Ishikawa (cell line): ENCODE results near the gene DHRSX.
A peak's percentile ranks its signal among the peaks of the same experiment; 100 is the strongest.

ENCODE experiments used
- CEBPB ChIP-seq: IDR thresholded peaks from 2 replicates; pipeline ENCODE4 v1.6.1; 2012
- CREB1 ChIP-seq: IDR thresholded peaks from 2 replicates; pipeline ENCODE4 v1.6.1; 2012; ENCODE audit warnings: low read depth
- EGR1 ChIP-seq: IDR thresholded peaks from 2 replicates; pipeline ENCODE4 v1.6.1; 2012
- EP300 ChIP-seq: IDR thresholded peaks from 2 replicates; pipeline ENCODE4 v1.6.1; 2012; ENCODE audit warnings: borderline replicate concordance
- FOXM1 ChIP-seq: IDR thresholded peaks from 2 replicates; pipeline ENCODE4 v1.6.1; 2012; ENCODE audit warnings: low read depth, borderline replicate concordance
- MAX ChIP-seq: IDR thresholded peaks from 2 replicates; pipeline ENCODE4 v1.6.1; 2012
- NFIC ChIP-seq: IDR thresholded peaks from 2 replicates; pipeline ENCODE4 v1.6.1; 2012
- RAD21 ChIP-seq: IDR thresholded peaks from 2 replicates; pipeline ENCODE4 v1.6.1; 2012; ENCODE audit warnings: low read depth
- REST ChIP-seq: IDR thresholded peaks from 2 replicates; pipeline ENCODE4 v1.6.1; 2012; ENCODE audit warnings: low read depth, mild to moderate bottlenecking
- TAF1 ChIP-seq: IDR thresholded peaks from 2 replicates; pipeline ENCODE4 v1.6.1; 2012; ENCODE audit warnings: low read depth, mild to moderate bottlenecking
- TCF12 ChIP-seq: IDR thresholded peaks from 2 replicates; pipeline ENCODE4 v1.6.1; 2012; ENCODE audit warnings: low read depth
- TEAD4 ChIP-seq: IDR thresholded peaks from 2 replicates; pipeline ENCODE4 v1.6.1; 2012
- YY1 ChIP-seq: IDR thresholded peaks from 2 replicates; pipeline ENCODE4 v1.6.1; 2012; ENCODE audit warnings: low read depth
- ZBTB7A ChIP-seq: IDR thresholded peaks from 2 replicates; pipeline ENCODE4 v1.6.1; 2012; ENCODE audit warnings: low read depth
- TF ChIP-seq, protein P1 (sequence below): IDR thresholded peaks from 2 replicates; pipeline ENCODE4 v1.6.1; 2012

Gene DHRSX

DNA sequence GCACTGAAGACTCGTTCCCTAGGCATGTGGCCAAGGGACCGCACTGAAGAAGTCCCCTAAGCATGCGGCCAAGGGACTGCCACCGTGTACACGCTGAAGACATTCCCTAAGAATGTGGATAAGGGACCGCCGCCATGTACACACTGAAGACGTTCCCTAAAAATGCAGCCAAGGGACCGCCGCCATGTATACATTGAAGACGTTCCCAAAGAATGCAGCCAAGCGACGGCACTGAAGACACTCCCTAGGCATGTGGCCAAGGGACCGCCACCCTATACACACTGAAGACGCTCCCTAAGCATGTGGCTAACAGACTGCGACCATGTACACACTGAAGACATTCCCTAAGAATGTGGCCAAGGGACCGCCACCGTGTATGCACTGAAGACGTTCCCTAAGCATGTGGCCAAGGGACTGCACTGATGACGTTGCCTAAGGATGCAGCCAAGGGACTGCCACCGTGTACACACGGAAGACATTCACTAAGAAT is 31.5 kb downstream of the DHRSX start:
- no peak for TF ChIP-seq TAF1
- TF ChIP-seq NFIC, result peak; percentile 40; the same call in 1 of the 2 replicates
- TF ChIP-seq TEAD4, result peak; percentile 10; the same call in 1 of the 2 replicates

DNA sequence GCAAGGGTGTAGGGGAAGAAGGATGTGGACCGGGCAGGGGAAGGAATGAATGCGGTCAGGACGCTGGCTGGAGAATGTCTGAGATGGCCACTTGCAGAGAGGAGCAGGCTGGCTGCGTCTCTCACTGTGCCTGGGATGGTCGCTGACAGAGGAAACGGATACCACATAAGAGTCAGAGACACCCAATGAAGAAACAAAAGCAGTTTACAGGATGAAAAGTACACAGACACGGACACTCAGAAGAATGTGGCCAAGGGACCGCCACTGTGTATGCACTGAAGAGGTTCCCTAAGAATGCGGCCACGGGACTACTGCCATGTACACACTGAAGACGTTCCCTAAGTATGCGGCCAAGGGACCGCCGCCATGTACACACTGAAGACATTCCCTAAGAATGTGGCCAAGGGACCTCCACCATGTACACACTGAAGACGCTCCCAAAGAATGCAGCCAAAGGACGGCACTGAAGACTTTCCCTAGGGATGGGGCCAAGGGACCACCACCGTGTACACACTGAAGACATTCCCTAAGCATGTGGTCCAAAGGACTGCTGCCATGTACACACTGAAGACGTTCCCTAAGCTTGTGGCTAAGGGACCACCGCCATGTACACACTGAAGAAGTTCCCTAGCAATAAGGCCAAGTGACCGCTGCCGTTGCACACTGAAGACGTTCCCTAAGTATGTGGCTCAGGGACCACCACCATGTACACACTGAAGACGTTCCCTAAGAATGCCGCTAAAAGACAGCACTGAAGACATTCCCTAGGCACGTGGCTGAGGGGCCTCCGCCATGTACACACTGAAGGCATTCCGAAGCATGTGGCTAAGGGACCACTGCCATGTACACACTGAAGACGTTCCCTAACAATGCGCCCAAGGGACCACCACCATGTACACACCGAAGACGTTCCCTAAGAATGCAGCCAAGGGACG is 32.2 kb downstream of the DHRSX start:
- TF ChIP-seq TCF12 (no peak), CREB1 (no peak), MAX (no peak), TEAD4 (no peak), REST (no peak)
- TF ChIP-seq, protein P1, sequence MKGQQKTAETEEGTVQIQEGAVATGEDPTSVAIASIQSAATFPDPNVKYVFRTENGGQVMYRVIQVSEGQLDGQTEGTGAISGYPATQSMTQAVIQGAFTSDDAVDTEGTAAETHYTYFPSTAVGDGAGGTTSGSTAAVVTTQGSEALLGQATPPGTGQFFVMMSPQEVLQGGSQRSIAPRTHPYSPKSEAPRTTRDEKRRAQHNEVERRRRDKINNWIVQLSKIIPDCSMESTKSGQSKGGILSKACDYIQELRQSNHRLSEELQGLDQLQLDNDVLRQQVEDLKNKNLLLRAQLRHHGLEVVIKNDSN, result no peak

GRCh38 chrX:2466876-2467656 is 33.7 kb downstream of the DHRSX start:
- TF ChIP-seq NFIC (no peak), FOXM1 (no peak), RAD21 (no peak), REST (no peak)

- TF ChIP-seq MAX (peak; percentile 32; the same call in 1 of the 2 replicates), TAF1 (no peak), FOXM1 (no peak), CEBPB (no peak), EGR1 (no peak), ZBTB7A (no peak), RAD21 (no peak; the same call in 1 of the 2 replicates), TEAD4 (no peak; the same call in 1 of the 2 replicates), TCF12 (0 out of 2 replicates have a peak, but pooled peaks have one; percentile 10), YY1 (peak; percentile 73; the same call in 1 of the 2 replicates), CREB1 (no peak), NFIC (peak; percentile 91), REST (no peak), EP300 (peak; percentile 30; the same call in 1 of the 2 replicates)
- TF ChIP-seq, protein P1, result no peak
Measured at GRCh38 chrX:2464677-2465166, 36.1 kb downstream of the DHRSX start.
